NCI-H2029 (cell line): ENCODE measurements around the gene GFRA4.

ENCODE experiments used
- DNase-seq: peaks from one replicate; lab custom pipeline; 2025; lab: John Stamatoyannopoulos, UW

Gene GFRA4

DNA sequence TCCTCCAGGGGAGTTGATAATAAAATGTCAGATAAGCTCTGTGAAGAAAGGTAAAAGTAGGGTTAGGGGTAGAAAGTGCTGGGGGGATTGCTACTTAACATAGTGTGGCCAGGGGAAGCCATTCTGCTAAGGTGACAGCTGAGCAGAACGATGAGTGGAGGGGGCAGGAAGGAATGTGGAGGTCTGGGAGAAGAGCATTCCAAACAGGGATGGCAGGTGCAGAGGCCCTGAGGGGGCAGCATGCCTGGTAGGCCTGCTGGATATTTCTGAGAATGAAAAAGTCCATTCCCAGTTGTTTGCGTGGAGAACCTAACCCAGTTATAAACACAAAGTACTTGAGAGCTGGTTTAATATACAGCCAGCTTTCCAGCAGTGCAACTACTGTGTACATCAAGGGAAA is 9.3 kb downstream of the GFRA4 start:
- DNase-seq, result no peak

DNA sequence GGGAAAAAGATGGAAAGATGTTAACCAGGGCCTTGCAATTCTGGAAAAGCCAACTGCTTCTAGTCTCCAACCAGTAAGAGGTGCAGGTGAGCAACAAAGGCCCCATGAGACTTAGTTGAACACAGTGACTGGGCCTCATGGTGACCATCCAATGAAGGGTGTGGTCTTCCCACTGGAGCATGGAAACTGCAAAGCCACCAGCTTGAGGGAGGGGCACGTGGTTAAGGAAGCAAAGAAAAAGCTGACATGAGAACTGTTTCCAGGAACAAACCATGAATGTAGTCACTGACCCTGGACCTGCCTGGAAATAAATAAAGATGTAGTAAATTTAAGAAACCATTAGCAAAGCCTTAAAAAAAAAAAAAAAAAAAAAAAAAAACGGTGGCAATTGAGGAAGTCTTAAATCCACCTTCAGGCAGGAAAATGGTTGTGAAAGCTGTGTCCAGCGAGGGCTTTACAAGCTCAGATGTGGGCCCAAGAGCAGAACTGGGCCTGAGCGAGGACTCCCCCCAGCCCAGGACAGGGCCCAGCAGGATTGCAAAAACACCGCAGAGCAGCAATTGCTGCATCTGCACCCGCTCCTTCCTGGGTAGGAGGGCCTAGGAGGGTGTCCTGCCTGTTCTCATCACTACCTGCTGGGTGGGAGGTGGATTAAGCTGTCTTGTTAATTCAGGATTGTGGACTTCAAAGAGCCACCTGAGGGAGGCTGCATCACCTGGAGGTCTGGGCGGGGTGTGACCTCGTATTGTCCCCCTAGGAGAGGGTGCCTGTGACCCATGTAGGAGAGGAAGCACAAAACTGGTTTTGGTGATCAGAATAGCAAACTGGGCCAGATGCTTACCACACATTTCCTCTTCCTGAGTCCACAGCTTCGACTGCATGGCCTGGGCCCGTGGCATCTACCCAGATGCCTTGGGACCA is 10.3 kb downstream of the GFRA4 start:
- no peak for DNase-seq

DNA sequence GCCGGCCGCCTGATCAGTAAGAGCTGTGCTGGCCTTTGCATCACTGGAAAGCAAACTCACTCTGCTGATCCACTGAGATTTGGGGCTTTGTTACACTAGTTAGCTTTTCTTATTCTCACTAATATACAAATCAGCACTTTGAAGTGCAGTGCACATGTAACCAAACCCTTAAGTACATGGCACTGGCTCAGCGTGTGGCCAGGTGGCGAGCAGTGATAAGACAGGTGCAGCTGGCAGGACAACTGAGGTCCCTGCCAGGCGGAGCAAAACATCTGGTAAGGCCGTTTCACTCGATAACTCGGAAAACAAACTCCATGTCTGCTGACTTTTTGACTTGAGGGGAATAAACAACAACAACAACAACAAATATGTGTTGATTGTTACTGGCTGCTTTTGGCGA is 11.0 kb downstream of the GFRA4 start:
- peak; percentile 47 for DNase-seq

GRCh38 chr20:3651204-3651962 is 11.8 kb downstream of the GFRA4 start:
- DNase-seq, result peak; percentile 41

- no peak for DNase-seq
Observed at GRCh38 chr20:3648951-3649350, 14.2 kb downstream of the GFRA4 start.

DNA sequence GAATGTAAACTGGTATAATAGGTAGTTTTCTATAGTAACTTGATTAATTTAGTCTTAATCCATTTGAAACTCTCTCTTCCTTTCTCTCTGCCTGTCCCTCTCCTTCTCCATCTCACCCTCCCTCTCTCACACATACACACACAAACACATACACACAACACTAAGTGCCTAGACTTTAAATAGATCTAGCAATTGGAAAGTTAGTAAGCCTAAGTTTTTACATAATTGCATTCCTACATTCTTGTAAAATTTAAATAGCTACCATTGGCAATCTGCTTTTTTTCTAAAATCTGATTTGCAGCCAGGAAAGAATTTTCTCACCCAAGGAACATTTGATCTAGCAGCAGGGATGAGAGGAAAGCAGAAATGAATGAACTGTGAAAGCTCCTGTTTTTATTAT is 15.7 kb downstream of the GFRA4 start:
- no peak for DNase-seq

- DNase-seq, result no peak
Observed at GRCh38 chr20:3646651-3647050, 16.5 kb downstream of the GFRA4 start.

DNA sequence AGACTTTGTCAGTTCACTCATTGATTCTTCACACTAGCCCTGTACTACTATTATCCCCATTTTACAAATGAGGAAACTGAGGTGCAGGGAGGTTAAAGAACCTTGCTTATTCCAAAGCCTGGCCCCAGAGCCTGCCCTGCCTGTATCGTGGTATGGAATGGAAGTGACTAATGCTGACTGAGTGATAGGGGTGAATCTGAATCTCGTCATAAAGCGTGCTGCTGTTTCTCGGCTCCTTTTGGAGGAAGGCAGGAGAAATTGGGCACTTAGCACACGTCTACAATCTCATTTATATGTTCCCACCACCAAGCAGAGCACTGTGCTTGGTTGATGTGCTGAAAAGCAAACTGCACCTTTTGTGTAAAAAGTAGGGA is 17.1 kb downstream of the GFRA4 start:
- DNase-seq, result no peak

DNA sequence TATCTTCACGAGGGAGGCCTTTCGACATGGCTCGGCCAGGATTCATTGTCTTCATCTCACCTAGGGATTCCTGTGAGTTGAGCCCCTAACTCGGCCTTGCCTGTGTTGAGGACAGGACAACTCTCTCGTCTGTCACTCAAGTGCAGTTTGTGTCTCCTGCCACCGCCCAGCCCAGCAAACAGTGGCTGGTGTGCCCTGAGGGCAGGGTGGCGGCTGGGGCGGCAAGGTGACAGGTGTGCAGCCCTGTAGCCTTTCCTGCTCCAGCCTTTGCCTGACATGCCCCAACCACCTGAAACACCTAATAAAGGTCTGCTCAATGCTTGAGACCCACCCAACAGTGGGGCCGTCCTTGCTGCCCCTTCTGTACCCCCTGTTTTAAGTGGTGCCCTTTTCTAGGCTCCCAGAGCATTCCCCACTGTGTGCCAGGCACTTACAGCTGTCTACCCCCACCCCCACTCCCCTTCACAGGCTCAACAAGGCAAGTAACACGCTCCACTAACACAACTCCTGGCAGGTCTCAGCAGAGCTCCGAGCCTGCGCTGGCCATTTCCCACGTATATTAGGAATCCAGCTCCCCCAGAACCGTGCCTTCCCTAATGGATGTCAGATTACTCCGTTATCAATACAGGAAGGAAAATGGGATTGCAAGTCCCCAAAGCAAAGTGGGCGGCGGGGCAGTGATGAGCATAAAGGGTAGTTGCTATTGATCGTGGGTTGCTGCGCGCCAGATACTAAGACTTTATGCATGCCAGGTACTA is 17.7 kb downstream of the GFRA4 start:
- DNase-seq, result no peak

DNA sequence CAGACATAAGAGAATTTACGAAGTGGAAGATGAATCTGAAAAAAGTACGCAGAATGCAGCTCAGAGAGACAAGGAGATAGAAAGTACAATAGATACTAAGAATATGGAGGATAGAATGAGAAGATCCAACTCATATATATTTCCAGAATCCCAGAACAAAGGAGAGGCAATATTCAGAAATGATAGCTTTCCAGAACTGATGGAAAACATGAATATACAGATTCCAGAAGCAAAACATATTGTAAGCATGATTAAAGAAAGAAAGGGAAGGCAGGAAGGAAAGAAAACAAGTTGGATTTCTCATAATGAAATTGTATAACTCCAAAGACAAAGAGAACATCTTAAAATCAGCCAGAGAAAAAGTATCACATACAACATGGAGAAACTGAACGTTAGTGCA is 22.9 kb downstream of the GFRA4 start:
- DNase-seq, result no peak

- no peak for DNase-seq
Observed at GRCh38 chr20:3635346-3635745, 27.9 kb downstream of the GFRA4 start.

- no peak for DNase-seq
Observed at GRCh38 chr20:3633913-3634478, 29.2 kb downstream of the GFRA4 start.

GRCh38 chr20:3632311-3633004 is 30.7 kb downstream of the GFRA4 start:
- no peak for DNase-seq

- no peak for DNase-seq
Observed at GRCh38 chr20:3631534-3631933, 31.7 kb downstream of the GFRA4 start.

GRCh38 chr20:3630429-3630828 is 32.8 kb downstream of the GFRA4 start:
- DNase-seq, result no peak

DNA sequence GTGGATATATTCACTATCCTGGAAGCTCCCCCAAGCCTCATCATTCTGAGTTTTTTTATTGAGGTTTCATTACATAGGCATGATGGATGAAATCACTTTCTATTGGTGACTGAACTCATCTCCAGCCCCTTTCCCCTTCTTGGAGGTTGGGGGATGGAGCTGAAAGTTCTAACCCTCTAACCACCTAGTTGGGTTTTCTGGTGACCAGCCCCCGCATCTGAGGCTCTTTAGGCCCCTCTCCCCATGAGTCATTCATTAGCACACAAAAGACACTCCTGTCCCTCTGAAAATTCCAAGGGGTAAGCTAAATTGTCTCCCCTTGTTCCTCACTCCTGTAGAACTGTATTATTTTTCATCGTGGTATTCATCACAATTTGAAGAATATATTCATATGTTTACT is 33.3 kb downstream of the GFRA4 start:
- DNase-seq, result no peak

GRCh38 chr20:3628502-3629314 is 34.5 kb downstream of the GFRA4 start:
- DNase-seq, result no peak

DNA sequence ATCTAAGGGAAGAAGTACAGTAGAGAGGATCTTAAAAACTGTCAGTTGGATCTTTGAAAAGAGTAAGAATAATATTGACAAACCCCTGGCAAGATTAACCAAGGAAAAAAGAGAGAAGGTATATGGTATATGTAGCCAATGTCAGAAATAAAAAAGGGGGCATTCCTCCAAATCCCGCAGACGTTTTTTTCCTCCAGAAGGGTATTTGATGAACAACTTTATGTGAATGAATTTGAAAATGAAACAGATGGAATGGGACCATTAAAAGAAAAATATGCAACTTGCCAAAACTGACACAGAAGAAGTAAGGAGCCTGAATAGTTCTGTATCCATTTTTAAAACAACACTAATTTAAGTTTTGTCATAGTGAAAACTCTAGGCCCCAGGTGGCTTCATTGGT is 35.7 kb downstream of the GFRA4 start:
- DNase-seq, result no peak

- no peak for DNase-seq
Observed at GRCh38 chr20:3622406-3622805, 40.8 kb downstream of the GFRA4 start.

DNA sequence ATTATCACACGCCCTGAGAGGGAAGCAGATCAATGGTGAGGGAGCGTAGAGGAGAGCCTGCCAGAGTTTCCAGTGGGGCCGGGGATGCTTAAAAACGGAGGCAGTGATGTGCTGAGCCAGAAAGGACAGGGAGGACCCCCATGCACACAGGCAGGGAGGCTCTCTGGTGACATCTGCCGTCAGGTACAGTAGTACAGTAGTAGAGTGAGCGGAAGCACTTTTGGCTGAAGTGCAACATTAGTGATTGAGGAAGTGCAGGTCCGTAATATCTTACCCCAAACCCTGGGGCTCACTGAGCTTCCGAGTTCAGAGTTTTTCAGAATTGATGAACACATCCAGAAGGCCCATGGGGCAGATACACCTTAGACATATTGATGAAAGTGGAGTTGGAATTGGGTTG is 42.1 kb downstream of the GFRA4 start:
- no peak for DNase-seq

DNA sequence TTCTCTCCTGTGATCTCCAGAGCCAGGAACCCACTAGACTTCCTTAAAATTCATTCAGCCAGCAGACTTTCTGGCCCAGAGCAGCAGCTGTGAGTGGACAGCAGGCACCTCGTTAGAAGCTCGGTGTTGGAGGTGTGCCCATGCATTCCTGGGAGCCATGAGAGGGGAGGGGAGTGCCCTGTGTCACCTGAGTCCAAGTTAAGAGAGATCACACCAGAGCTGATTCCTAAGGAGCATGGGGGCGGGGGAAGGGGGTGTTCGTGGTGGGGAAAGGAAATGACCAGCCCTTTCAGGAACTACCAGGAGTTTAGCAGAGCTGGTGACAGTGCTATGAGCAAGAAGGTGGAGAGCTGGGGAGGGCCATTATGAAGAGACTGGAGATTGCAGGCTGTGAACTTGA is 46.9 kb downstream of the GFRA4 start:
- peak; percentile 23 for DNase-seq
